ENCODE results near the gene SLC8A1. TPM values are rescaled to one million over a fixed set of nuclear protein-coding genes. Genes with fewer than 3 reads are reported as not detected.

SLC8A1 gene
- total RNA-seq, 1 experiment from 2014 or later: 0.43 TPM

DNA sequence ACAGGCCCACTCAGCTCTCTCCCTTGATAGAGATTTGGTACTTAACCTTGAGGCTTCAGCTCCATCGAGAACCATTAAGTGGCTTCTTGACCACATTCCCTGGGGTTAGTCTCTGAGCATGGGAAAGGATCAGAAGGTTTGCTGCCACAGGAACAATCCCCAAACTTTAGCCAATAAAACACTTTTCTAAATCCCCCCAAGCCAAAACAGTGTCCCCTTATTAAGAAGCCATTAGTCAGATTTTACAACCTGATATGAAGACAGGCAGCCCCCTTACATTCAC is 37.7 kb upstream of the SLC8A1 start:
- intact Hi-C loops (cut with micrococcal nuclease; ENCODE audit: unreplicated experiment): no loop called here
- no peaks in the 10 kb centered on the region for H3K9me3 ChIP-seq
- peaks cover 3% of the 10 kb centered on the region for H3K27me3 Mint-ChIP-seq (ENCODE audit: insufficient read depth, unreplicated experiment)
- BruUV-seq (replicated peaks): no TSS peak
- no peak overlapping the region for H3K27ac Mint-ChIP-seq (ENCODE audit: unreplicated experiment)
- no peaks in the 10 kb centered on the region for H3K4me1 Mint-ChIP-seq (ENCODE audit: low read depth, unreplicated experiment)
- POLR2A ChIA-PET: no interaction called here
- no peaks in the 10 kb centered on the region for H3K9me3 Mint-ChIP-seq (ENCODE audit: unreplicated experiment)
- H3K4me3 ChIP-seq (ENCODE audit: low read depth, low read length): no peak overlapping the region
- no peaks in the 10 kb centered on the region for H3K36me3 ChIP-seq (ENCODE audit: control insufficient read depth, insufficient read depth, low read length)
- no peak overlapping the region for H3K4me3 Mint-ChIP-seq (ENCODE audit: unreplicated experiment)
- TF ChIP-seq, protein P1, sequence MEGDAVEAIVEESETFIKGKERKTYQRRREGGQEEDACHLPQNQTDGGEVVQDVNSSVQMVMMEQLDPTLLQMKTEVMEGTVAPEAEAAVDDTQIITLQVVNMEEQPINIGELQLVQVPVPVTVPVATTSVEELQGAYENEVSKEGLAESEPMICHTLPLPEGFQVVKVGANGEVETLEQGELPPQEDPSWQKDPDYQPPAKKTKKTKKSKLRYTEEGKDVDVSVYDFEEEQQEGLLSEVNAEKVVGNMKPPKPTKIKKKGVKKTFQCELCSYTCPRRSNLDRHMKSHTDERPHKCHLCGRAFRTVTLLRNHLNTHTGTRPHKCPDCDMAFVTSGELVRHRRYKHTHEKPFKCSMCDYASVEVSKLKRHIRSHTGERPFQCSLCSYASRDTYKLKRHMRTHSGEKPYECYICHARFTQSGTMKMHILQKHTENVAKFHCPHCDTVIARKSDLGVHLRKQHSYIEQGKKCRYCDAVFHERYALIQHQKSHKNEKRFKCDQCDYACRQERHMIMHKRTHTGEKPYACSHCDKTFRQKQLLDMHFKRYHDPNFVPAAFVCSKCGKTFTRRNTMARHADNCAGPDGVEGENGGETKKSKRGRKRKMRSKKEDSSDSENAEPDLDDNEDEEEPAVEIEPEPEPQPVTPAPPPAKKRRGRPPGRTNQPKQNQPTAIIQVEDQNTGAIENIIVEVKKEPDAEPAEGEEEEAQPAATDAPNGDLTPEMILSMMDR (IDR thresholded peaks at IDR 0.05; ENCODE audit: insufficient read depth in 1 of 2, low read depth in 1 of 2, low read length in 1 of 2, severe bottlenecking in 1 of 2, unreplicated experiment in 1 of 2): no peak
- CTCF ChIA-PET: no interaction called here
- H3K36me3 Mint-ChIP-seq (ENCODE audit: insufficient read depth, unreplicated experiment): no peaks in the 10 kb centered on the region
- no peak for DNase-seq
- H3K4me1 ChIP-seq: no peaks in the 10 kb centered on the region
- H3K27me3 ChIP-seq (replicated peaks; ENCODE audit: control insufficient read depth, insufficient read depth, low read length): no peaks in the 10 kb centered on the region

DNA sequence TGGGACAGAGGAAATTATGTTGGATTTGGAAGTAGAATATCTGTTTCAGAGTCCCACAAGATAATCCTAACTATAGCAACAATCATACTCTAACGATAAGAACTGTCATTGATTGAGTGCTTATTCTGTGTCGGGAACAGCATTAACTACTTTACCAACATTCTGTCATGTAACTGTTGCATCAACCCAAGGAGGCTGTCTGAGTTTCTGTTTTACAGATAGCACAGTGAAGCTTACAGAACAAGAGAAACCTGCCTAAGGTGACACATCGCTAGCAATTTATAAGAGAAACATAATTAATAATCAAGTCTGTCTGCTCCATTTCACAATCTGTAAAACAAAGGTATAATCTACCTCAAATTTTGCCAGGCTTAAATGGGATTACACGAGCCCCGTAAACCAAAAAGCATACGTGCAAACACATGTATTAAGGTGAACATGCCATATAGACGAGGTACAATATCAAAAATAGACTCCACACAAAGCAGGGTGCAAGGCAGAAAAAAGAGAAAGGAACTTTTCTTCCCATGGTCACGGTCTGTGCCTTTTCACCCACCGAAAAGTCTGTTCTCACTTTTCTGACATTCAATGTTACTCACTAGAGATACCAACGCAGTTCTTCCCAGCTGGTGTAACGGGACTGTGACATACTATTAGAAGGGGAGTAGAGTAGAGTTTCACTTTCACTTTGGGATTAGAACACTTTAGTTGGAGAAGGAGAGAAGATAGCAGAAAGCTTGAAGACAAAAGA is 37.2 kb upstream of the SLC8A1 start:
- TF ChIP-seq, protein P1 (IDR thresholded peaks at IDR 0.05; ENCODE audit: insufficient read depth in 1 of 2, low read depth in 1 of 2, low read length in 1 of 2, severe bottlenecking in 1 of 2, unreplicated experiment in 1 of 2): no peak
- no peaks in the 10 kb centered on the region for H3K27me3 ChIP-seq (replicated peaks; ENCODE audit: control insufficient read depth, insufficient read depth, low read length)
- POLR2A ChIA-PET: no interaction called here
- H3K4me1 Mint-ChIP-seq (ENCODE audit: low read depth, unreplicated experiment): no peaks in the 10 kb centered on the region
- DNase-seq: no peak
- no peaks in the 10 kb centered on the region for H3K4me1 ChIP-seq
- H3K27me3 Mint-ChIP-seq (ENCODE audit: insufficient read depth, unreplicated experiment): peaks cover 3% of the 10 kb centered on the region
- no peak overlapping the region for H3K4me3 ChIP-seq (ENCODE audit: low read depth, low read length)
- H3K4me3 Mint-ChIP-seq (ENCODE audit: unreplicated experiment): no peak overlapping the region
- H3K27ac Mint-ChIP-seq (ENCODE audit: unreplicated experiment): no peak overlapping the region
- H3K36me3 Mint-ChIP-seq (ENCODE audit: insufficient read depth, unreplicated experiment): no peaks in the 10 kb centered on the region
- H3K9me3 Mint-ChIP-seq (ENCODE audit: unreplicated experiment): no peaks in the 10 kb centered on the region
- intact Hi-C loops (cut with micrococcal nuclease; ENCODE audit: unreplicated experiment): no loop called here
- H3K36me3 ChIP-seq (ENCODE audit: control insufficient read depth, insufficient read depth, low read length): no peaks in the 10 kb centered on the region
- no peaks in the 10 kb centered on the region for H3K9me3 ChIP-seq
- BruUV-seq (replicated peaks): no TSS peak
- CTCF ChIA-PET: no interaction called here

GRCh38 chr2:40488101-40488601 is 36.3 kb upstream of the SLC8A1 start:
- no peaks in the 10 kb centered on the region for H3K9me3 Mint-ChIP-seq (ENCODE audit: unreplicated experiment)
- Histone ChIP-seq H3K4me1 (no peaks in the 10 kb centered on the region), H3K9me3 (no peaks in the 10 kb centered on the region), H3K36me3 (ENCODE audit: control insufficient read depth, insufficient read depth, low read length) (no peaks in the 10 kb centered on the region), H3K27me3 (replicated peaks; ENCODE audit: control insufficient read depth, insufficient read depth, low read length) (no peaks in the 10 kb centered on the region), H3K4me3 (ENCODE audit: low read depth, low read length) (no peak overlapping the region)
- peaks cover 3% of the 10 kb centered on the region for H3K27me3 Mint-ChIP-seq (ENCODE audit: insufficient read depth, unreplicated experiment)
- DNase-seq: peak in 1 of 2 experiments; percentile 6
- no peak overlapping the region for H3K4me3 Mint-ChIP-seq (ENCODE audit: unreplicated experiment)
- POLR2A ChIA-PET: no interaction called here
- intact Hi-C loops (cut with micrococcal nuclease; ENCODE audit: unreplicated experiment): no loop called here
- BruUV-seq (replicated peaks): no TSS peak
- TF ChIP-seq, protein P1 (IDR thresholded peaks at IDR 0.05; ENCODE audit: insufficient read depth in 1 of 2, low read depth in 1 of 2, low read length in 1 of 2, severe bottlenecking in 1 of 2, unreplicated experiment in 1 of 2): peak; percentile 56 to 63
- no peaks in the 10 kb centered on the region for H3K4me1 Mint-ChIP-seq (ENCODE audit: low read depth, unreplicated experiment)
- H3K36me3 Mint-ChIP-seq (ENCODE audit: insufficient read depth, unreplicated experiment): no peaks in the 10 kb centered on the region
- CTCF ChIA-PET: interaction anchor here (0.7 to 0.9 kb wide), 2 partner anchors 10 to 66 kb away, joined by 3 to 5 read pairs; no protein-coding TSS in a partner anchor
- H3K27ac Mint-ChIP-seq (ENCODE audit: unreplicated experiment): no peak overlapping the region

Measured in Caco-2 (cell line).